ENCODE measurements around the gene SLC6A11. TPM values are rescaled to one million over a fixed set of nuclear protein-coding genes. Genes with fewer than 3 reads are reported as not detected.

Gene SLC6A11
- total RNA-seq, 1 donor, result not detected

DNA sequence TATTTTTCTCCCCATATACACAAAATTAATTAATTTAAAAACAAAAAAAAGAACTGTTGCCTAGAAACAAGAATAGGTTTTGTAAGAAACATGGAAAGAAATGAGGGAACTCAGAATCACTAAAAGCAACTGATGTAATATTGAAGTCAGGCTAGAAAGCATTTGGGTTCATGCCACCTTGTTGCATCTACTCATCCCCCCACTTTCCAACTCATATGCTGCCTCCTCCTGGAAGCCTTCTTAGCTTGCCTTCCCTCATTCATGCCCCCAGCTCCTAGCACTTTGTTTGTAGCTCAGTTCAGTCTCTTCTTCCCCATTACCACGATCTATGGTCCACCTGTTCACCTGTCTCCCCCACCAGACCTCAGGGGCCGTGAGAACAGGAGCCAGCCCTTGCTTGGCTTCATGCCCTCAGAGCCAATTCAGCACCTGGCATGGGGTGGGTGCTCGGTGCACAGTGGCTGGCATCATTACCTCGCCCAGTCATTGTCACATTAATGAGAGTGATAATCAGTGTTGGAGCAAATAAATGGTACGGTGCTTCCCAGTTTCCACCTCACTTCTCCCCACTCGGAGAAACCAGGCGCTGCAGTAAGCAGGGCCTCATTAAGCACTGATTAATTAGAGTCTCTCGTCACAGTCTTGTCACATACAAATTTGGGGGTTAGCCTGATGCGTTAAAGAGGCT lies 114.1 kb downstream of the SLC6A11 start:
- H3K4me3 ChIP-seq (ENCODE audit: low read depth, low read length), result no peak overlapping the region
- no peak for DNase-seq (ENCODE audit: low read depth)
- TF ChIP-seq, protein P1, sequence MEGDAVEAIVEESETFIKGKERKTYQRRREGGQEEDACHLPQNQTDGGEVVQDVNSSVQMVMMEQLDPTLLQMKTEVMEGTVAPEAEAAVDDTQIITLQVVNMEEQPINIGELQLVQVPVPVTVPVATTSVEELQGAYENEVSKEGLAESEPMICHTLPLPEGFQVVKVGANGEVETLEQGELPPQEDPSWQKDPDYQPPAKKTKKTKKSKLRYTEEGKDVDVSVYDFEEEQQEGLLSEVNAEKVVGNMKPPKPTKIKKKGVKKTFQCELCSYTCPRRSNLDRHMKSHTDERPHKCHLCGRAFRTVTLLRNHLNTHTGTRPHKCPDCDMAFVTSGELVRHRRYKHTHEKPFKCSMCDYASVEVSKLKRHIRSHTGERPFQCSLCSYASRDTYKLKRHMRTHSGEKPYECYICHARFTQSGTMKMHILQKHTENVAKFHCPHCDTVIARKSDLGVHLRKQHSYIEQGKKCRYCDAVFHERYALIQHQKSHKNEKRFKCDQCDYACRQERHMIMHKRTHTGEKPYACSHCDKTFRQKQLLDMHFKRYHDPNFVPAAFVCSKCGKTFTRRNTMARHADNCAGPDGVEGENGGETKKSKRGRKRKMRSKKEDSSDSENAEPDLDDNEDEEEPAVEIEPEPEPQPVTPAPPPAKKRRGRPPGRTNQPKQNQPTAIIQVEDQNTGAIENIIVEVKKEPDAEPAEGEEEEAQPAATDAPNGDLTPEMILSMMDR (IDR thresholded peaks at IDR 0.05; ENCODE audit: insufficient read depth, low read depth, low read length), result no peak

DNA sequence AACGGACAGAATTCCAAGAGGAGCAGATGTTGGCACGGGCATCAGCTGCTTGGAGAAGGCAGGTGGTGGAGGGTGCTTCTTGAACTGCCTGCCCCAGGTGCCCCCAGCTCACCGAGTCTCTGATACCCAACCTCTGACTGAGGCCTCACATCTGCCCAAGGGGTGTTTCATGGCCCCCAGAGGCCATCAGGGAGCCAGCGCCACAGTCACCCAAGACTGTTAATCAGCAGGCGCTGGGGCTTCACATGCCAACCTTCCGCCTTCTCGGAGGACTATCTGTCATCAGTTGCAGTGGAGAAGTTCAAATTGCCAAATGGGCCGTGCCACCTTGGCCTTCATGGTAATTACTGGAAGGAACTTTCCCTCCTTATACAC lies 114.6 kb downstream of the SLC6A11 start:
- no peak for DNase-seq (ENCODE audit: low read depth)
- TF ChIP-seq, protein P1 (IDR thresholded peaks at IDR 0.05; ENCODE audit: insufficient read depth, low read depth, low read length), result no peak
- no peak overlapping the region for H3K4me3 ChIP-seq (ENCODE audit: low read depth, low read length)

DNA sequence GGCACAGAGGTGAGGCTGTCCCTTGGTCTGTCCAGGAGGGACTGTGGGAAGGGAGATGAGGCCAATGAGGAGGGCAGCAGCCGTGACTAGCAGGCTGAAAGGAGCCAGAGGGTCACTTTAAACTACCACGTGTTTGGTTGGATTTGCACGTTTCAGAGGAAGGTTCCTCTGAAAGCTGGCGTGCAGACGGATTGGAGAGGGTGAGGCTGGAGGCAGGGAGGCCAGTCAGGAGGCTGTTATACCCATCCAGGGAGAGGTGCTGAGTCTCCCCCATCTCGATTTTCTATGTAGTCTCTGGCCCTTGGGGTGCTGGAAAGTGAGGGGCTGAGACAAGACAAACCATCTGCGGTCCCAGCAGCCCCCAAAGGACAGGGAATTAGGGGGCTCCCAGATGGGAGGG lies 116.6 kb downstream of the SLC6A11 start:
- no peak for DNase-seq (ENCODE audit: low read depth)
- TF ChIP-seq, protein P1 (IDR thresholded peaks at IDR 0.05; ENCODE audit: insufficient read depth, low read depth, low read length), result no peak

DNA sequence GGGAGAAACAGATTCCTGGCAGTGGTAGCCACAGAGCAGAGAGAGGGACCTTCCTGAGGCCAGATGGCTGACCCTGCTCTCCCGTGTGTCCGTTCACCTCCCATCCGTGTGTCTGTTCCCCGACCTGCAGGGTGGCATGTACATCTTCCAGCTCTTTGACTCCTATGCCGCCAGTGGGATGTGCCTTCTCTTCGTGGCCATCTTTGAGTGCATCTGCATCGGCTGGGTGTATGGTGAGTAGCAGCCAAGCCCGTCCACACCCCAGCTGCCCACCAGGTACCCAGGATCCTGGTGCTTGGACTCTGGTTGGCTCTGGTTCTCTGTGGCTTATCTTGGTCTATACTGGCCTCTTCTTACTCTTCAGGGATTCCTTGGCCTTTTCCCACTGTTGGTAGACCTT lies 117.0 kb downstream of the SLC6A11 start:
- TF ChIP-seq, protein P1 (IDR thresholded peaks at IDR 0.05; ENCODE audit: insufficient read depth, low read depth, low read length), result no peak
- no peak for DNase-seq (ENCODE audit: low read depth)
- no peak overlapping the region for H3K4me3 ChIP-seq (ENCODE audit: low read depth, low read length)

More for the DNA sequence above, 116.6 kb downstream of the SLC6A11 start:
- no peak overlapping the region for H3K4me3 ChIP-seq (ENCODE audit: low read depth, low read length)

DNA sequence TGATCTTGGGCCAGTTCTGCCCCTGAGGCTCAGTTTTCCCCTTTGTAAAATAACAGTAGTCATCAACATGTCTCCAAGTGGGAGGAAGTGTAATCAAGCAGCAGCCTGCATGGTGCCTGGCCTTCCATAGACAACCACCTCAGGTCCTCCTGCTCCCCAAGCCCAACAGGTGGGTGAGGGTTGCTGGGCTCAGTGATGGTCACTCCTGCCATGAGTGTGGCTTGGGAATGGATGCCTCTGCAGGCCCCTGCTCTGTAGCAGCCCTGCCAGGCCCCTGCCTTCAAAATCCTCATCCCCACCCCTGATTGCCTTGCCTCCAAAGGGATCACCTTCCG lies 117.4 kb downstream of the SLC6A11 start:
- DNase-seq (ENCODE audit: low read depth), result no peak
- TF ChIP-seq, protein P1 (IDR thresholded peaks at IDR 0.05; ENCODE audit: insufficient read depth, low read depth, low read length), result no peak
- no peak overlapping the region for H3K4me3 ChIP-seq (ENCODE audit: low read depth, low read length)

DNA sequence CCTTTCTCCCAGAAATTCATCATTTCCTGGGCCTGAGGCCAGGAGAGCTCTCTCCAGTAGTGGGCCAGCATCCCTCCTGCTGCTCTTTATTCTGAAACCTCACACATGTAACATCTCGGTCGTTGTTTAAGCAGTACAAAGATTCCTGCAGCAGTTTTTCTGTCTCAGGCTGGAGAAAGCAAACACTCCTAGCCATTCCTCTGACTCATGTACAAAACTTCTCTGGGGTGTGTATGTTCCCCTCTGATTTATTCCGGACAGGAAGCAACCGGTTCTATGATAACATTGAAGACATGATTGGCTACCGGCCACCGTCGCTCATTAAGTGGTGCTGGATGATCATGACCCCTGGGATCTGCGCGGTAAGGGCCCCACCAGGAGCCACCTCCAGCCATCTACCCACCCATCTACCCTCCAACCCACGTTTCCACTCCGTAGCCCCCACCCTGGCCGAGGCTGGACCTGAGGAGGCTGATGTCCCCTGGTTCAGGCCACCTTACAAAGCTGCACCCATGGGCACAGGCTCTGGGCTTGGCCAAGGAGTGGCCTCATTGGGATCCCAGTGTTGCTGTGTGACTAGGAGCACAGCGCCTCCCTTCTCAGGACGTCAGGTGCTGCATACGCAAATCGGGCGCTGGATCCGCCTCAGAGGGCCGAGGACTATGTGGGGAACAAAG lies 117.9 kb downstream of the SLC6A11 start:
- H3K4me3 ChIP-seq (ENCODE audit: low read depth, low read length), result no peak overlapping the region
- no peak for DNase-seq (ENCODE audit: low read depth)
- TF ChIP-seq, protein P1 (IDR thresholded peaks at IDR 0.05; ENCODE audit: insufficient read depth, low read depth, low read length), result no peak

Data from fibroblast of villous mesenchyme (primary cell).